Esophagus squamous epithelium (tissue), 5 donors: ENCODE results near the gene PRRC2B. TPM values are rescaled to one million over a fixed set of nuclear protein-coding genes. Genes with fewer than 3 reads are reported as not detected.

Experiments used
- DNase-seq: peaks from one replicate; lab custom pipeline; 2025; lab: John Stamatoyannopoulos, UW
- H3K27ac ChIP-seq, 4 donors: fragments of 200-600 bp; sonication (generic); one replicate each; pipeline ENCODE4 v1.5.1; 2016 to 2019; ENCODE audit warnings: mild to moderate bottlenecking in 1 of 4
- H3K27me3 ChIP-seq, 4 donors: fragments of 200-600 bp; sonication (generic); 1 replicate in 3 of 4; 2 replicates in 1 of 4; pipeline versions ENCODE4 v1.5.1 to v1.6.0; 2017 to 2021; ENCODE audit warnings: antibody characterized with exemption in 1 of 4
- H3K36me3 ChIP-seq, 3 donors: fragments of 200-600 bp; sonication (generic); one replicate each; pipeline ENCODE4 v1.5.1; 2016 to 2019
- H3K4me1 ChIP-seq, 3 donors: fragments of 200-600 bp; sonication (generic); one replicate each; pipeline ENCODE4 v1.5.1; 2017 to 2019
- H3K4me3 ChIP-seq, 4 donors: fragments of 200-600 bp; sonication (generic); 1 replicate in 3 of 4; 2 replicates in 1 of 4; pipeline ENCODE4 v1.5.1; 2016 to 2019; ENCODE audit warnings: mild to moderate bottlenecking in 2 of 4, moderate library complexity in 1 of 4
- H3K9me3 ChIP-seq, 3 donors: fragments of 200-600 bp; sonication (generic); one replicate each; pipeline ENCODE4 v1.5.1; 2016 to 2019
- POLR2A ChIP-seq, 4 donors: fragments of 450-650 bp; IDR thresholded peaks; one replicate each; pipeline ENCODE4 v1.6.1; 2017; ENCODE audit warnings: antibody characterized with exemption in 4 of 4, mild to moderate bottlenecking in 4 of 4, moderate library complexity in 3 of 4
- WGBS, 2 donors: methylation state at CpG; one replicate each; pipeline ENCODE4 v1.1.5; 2018; 5-methylcytosine and 5-hydroxymethylcytosine counted together
- intact Hi-C: fragments of 100-400 bp; cut with DNase I; formaldehyde crosslinking; loops from one replicate; pipeline ENCODE4 v1.15.0; 2022
- total RNA-seq, 4 donors: library from RNA; depleted of rRNA; stranded (reverse); fragments of >200 nt; gene quantifications; one replicate each; pipeline ENCODE4 v1.1.0, GENCODE V29; 2016
- TF ChIP-seq, protein P1 (sequence below), 6 experiments: fragments of 450-650 bp in 4 of 6; fragments of 200-600 bp in 2 of 6; sonication (generic) in 2 of 6; IDR thresholded peaks; one replicate each; pipeline ENCODE4 v1.5.1; 2016 to 2019; ENCODE audit warnings: antibody characterized with exemption in 6 of 6, mild to moderate bottlenecking in 4 of 6, moderate library complexity in 4 of 6
- donor health status: DM: yes; HTN: yes; CAD: no.

PRRC2B gene
- total RNA-seq, 4 donors from 2014 or later: 46.6 to 73.8 (median 62.9) TPM

GRCh38 chr9:131441441-131441840 lies 47.6 kb downstream of the PRRC2B start:
- Histone ChIP-seq H3K36me3 (peaks cover 28 to 100% (median 37%) of the 10 kb centered on the region in 3 donors), H3K4me1 (peaks cover 0 to 8% (median 0%) of the 10 kb centered on the region in 3 donors), H3K27ac (no peak overlapping the region), H3K9me3 (no peaks in the 10 kb centered on the region), H3K4me3 (no peak overlapping the region), H3K27me3 (no peaks in the 10 kb centered on the region)
- 39 to 55% methylated on average over 2 of the region's 2 CpGs for WGBS, 2 donors
- intact Hi-C loops: no loop called here
- no peak for DNase-seq
- TF ChIP-seq, protein P1, sequence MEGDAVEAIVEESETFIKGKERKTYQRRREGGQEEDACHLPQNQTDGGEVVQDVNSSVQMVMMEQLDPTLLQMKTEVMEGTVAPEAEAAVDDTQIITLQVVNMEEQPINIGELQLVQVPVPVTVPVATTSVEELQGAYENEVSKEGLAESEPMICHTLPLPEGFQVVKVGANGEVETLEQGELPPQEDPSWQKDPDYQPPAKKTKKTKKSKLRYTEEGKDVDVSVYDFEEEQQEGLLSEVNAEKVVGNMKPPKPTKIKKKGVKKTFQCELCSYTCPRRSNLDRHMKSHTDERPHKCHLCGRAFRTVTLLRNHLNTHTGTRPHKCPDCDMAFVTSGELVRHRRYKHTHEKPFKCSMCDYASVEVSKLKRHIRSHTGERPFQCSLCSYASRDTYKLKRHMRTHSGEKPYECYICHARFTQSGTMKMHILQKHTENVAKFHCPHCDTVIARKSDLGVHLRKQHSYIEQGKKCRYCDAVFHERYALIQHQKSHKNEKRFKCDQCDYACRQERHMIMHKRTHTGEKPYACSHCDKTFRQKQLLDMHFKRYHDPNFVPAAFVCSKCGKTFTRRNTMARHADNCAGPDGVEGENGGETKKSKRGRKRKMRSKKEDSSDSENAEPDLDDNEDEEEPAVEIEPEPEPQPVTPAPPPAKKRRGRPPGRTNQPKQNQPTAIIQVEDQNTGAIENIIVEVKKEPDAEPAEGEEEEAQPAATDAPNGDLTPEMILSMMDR (IDR thresholded peaks at IDR 0.05): no peak

- intact Hi-C loops: no loop called here
- 60 to 74% methylated on average over 6 to 8 of the region's 10 CpGs for WGBS, 2 donors
- Histone ChIP-seq H3K4me3 (no peak overlapping the region), H3K4me1 (peaks cover 0 to 17% (median 0%) of the 10 kb centered on the region in 3 donors), H3K27me3 (no peaks in the 10 kb centered on the region), H3K27ac (no peak overlapping the region), H3K9me3 (no peaks in the 10 kb centered on the region), H3K36me3 (peaks cover 24 to 100% (median 28%) of the 10 kb centered on the region in 3 donors)
- no peak for TF ChIP-seq POLR2A (IDR thresholded peaks at IDR 0.05)
- TF ChIP-seq, protein P1 (IDR thresholded peaks at IDR 0.05): no peak
- no peak for DNase-seq
These were observed 48.5 kb downstream of the PRRC2B start for GRCh38 chr9:131442351-131442750.

GRCh38 chr9:131443648-131444047 lies 49.8 kb downstream of the PRRC2B start:
- DNase-seq: no peak
- intact Hi-C loops: no loop called here
- TF ChIP-seq POLR2A (IDR thresholded peaks at IDR 0.05): no peak
- TF ChIP-seq, protein P1 (IDR thresholded peaks at IDR 0.05): no peak
- Histone ChIP-seq H3K4me1 (peaks cover 0 to 17% (median 0%) of the 10 kb centered on the region in 3 donors), H3K9me3 (no peaks in the 10 kb centered on the region), H3K27me3 (no peaks in the 10 kb centered on the region), H3K27ac (no peak overlapping the region), H3K4me3 (no peak overlapping the region), H3K36me3 (peaks cover 24 to 100% (median 27%) of the 10 kb centered on the region in 3 donors)
- 86% methylated on average over 1 of the region's 2 CpGs; no CpG with 5 or more reads in 1 of the 2 donors for whole genome bisulfite sequencing, 2 donors

GRCh38 chr9:131446276-131446675 lies 52.4 kb downstream of the PRRC2B start:
- Histone ChIP-seq H3K36me3 (peaks cover 23 to 99% (median 30%) of the 10 kb centered on the region in 3 donors), H3K9me3 (no peaks in the 10 kb centered on the region)
- intact Hi-C loops: no loop called here

GRCh38 chr9:131447148-131447547 lies 53.3 kb downstream of the PRRC2B start:
- no peak overlapping the region for H3K27ac ChIP-seq
- TF ChIP-seq POLR2A (IDR thresholded peaks at IDR 0.05): no peak
- TF ChIP-seq, protein P1 (IDR thresholded peaks at IDR 0.05): no peak
- H3K9me3 ChIP-seq: no peaks in the 10 kb centered on the region
- no peak for DNase-seq
- H3K4me3 ChIP-seq: no peak overlapping the region
- intact Hi-C loops: no loop called here
- H3K27me3 ChIP-seq: no peaks in the 10 kb centered on the region
- peaks cover 21 to 99% (median 30%) of the 10 kb centered on the region in 3 donors for H3K36me3 ChIP-seq
- 47 to 53% methylated on average over 8 of the region's 8 CpGs for WGBS, 2 donors
- peaks cover 0 to 16% (median 0%) of the 10 kb centered on the region in 3 donors for H3K4me1 ChIP-seq

More at GRCh38 chr9:131446276-131446675, 52.4 kb downstream of the PRRC2B start:
- H3K4me1 ChIP-seq: peaks cover 0 to 17% (median 0%) of the 10 kb centered on the region in 3 donors
- no peak for TF ChIP-seq POLR2A (IDR thresholded peaks at IDR 0.05)
- TF ChIP-seq, protein P1 (IDR thresholded peaks at IDR 0.05): no peak
- WGBS, 2 donors: 84 to 94% methylated on average over 11 of the region's 11 CpGs
- no peak for DNase-seq
- H3K27ac ChIP-seq: no peak overlapping the region
- H3K4me3 ChIP-seq: no peak overlapping the region
- no peaks in the 10 kb centered on the region for H3K27me3 ChIP-seq
